H1 (cell line): Measurements from ENCODE around the gene ST8SIA2. TPM values are rescaled to one million over a fixed set of nuclear protein-coding genes. Genes with fewer than 3 reads are reported as not detected.

Experiments used
- BACH1 ChIP-seq: IDR thresholded peaks from 2 replicates; pipeline ENCODE4 v1.6.1; 2012; ENCODE audit warnings: low read length, improper control_type of control experiment
- GTF2F1 ChIP-seq: IDR thresholded peaks from 2 replicates; pipeline ENCODE4 v1.6.1; 2012; ENCODE audit warnings: low read depth, low read length, improper control_type of control experiment, borderline replicate concordance
- HDAC2 ChIP-seq, 2 experiments: fragments of 300-600 bp in 1 of 2; sonication (generic) in 1 of 2; IDR thresholded peaks; 2 replicates each; pipeline ENCODE4 v1.6.1; 2011 to 2012; ENCODE audit warnings: low read depth in 2 of 2, low read length in 2 of 2, mild to moderate bottlenecking in 2 of 2, moderate library complexity in 2 of 2, borderline replicate concordance in 1 of 2, inconsistent platforms in 1 of 2
- KDM4A ChIP-seq: IDR thresholded peaks from one replicate; pipeline ENCODE4 v1.7.1; 2012; ENCODE audit warnings: low read depth, mild to moderate bottlenecking, moderate library complexity, low read length, inconsistent platforms; ENCODE audit not compliant: severe bottlenecking
- RBBP5 ChIP-seq: IDR thresholded peaks from 2 replicates; pipeline ENCODE4 v1.7.1; 2012; ENCODE audit warnings: low read depth, mild to moderate bottlenecking, inconsistent platforms, low read length, moderate library complexity, borderline replicate concordance
- RNF2 ChIP-seq: fragments of 200-900, 300-1000 bp; sonication (generic); IDR thresholded peaks from 2 replicates; pipeline ENCODE4 v1.7.1; 2016; ENCODE audit warnings: borderline replicate concordance, low read depth, mild to moderate bottlenecking, antibody characterized with exemption, low read length; ENCODE audit not compliant: poor library complexity, severe bottlenecking; ENCODE audit errors: missing control alignments
- TAF1 ChIP-seq: IDR thresholded peaks from 2 replicates; pipeline ENCODE4 v1.6.1; 2011; ENCODE audit warnings: mild to moderate bottlenecking, low read depth, low read length
- polyA plus RNA-seq, 7 experiments: library from polyadenylated mRNA; depleted of rRNA in 3 of 7; stranded (reverse) in 5 of 7; unstranded in 2 of 7; fragments of >200 nt in 5 of 7; fragments of 200-250 nt in 2 of 7; gene quantifications; 1 replicate in 5 of 7; 2 replicates in 1 of 7; 4 replicates in 1 of 7; pipeline versions ENCODE4 v1.2.1 to v1.2.3, GENCODE V29; 2011 to 2013; ENCODE audit warnings: missing spikeins in 2 of 7, mixed read lengths in 2 of 7
- total RNA-seq: library from RNA; stranded (reverse); fragmentation: NEBNext Ultra II Directional; extraction: Animal tissue kit (Norgen Biotek cat#: 25700); gene quantifications from 2 replicates; pipeline ENCODE4 v1.2.1, GENCODE V29; 2021

The ST8SIA2 gene
- total and polyA plus RNA-seq, 2 of the 8 experiments (the other 6 are each of a cell fraction or from before 2014, with no cell fraction given), result 3.0 to 4.5 TPM

GRCh38 chr15:92393071-92393979 is at the start of gene ST8SIA2 (continued):
- TF ChIP-seq GTF2F1 (no peak), TAF1 (peak; percentile 52; the same call in 1 of the 2 replicates), RBBP5 (peak; percentile 96), RNF2 (peak; percentile 52), HDAC2 (IDR thresholded peaks at IDR 0.05; ENCODE audit: borderline replicate concordance in 1 of 2, low read depth in 2 of 2, low read length in 2 of 2) (peak in 1 of 2 experiments; percentile 38; a peak in 1 of 4 replicates), KDM4A (peak; percentile 75), BACH1 (no peak)
- TF ChIP-seq, all 59 proteins: peak for 11
